ENCODE data around the gene C1orf116. TPM values are rescaled to one million over a fixed set of nuclear protein-coding genes. Genes with fewer than 3 reads are reported as not detected.

Gene C1orf116
- total RNA-seq, 1 experiment from 2014 or later = 2.4 TPM

- TF ChIP-seq ZNF532 (CRISPR knock-in tag; IDR thresholded peaks at IDR 0.05; ENCODE audit: borderline replicate concordance) = no peak
- TF ChIP-seq, protein P1, sequence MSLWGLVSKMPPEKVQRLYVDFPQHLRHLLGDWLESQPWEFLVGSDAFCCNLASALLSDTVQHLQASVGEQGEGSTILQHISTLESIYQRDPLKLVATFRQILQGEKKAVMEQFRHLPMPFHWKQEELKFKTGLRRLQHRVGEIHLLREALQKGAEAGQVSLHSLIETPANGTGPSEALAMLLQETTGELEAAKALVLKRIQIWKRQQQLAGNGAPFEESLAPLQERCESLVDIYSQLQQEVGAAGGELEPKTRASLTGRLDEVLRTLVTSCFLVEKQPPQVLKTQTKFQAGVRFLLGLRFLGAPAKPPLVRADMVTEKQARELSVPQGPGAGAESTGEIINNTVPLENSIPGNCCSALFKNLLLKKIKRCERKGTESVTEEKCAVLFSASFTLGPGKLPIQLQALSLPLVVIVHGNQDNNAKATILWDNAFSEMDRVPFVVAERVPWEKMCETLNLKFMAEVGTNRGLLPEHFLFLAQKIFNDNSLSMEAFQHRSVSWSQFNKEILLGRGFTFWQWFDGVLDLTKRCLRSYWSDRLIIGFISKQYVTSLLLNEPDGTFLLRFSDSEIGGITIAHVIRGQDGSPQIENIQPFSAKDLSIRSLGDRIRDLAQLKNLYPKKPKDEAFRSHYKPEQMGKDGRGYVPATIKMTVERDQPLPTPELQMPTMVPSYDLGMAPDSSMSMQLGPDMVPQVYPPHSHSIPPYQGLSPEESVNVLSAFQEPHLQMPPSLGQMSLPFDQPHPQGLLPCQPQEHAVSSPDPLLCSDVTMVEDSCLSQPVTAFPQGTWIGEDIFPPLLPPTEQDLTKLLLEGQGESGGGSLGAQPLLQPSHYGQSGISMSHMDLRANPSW (CRISPR knock-in tag; conservative IDR thresholded peaks at IDR 0.05; ENCODE audit: low read depth) = no peak
Measured at GRCh38 chr1:207078578-207079132, 46.1 kb upstream of the C1orf116 start (continued).

GRCh38 chr1:207077470-207078377 is 45.2 kb upstream of the C1orf116 start:
- ATAC-seq (peak; percentile 87), DNase-seq (ENCODE audit: low spot score) (peak; percentile 46)
- Mint-ChIP-seq H3K9me3 (no peaks in the 10 kb centered on the region), H3K4me1 (peaks cover 12% of the 10 kb centered on the region), H3K27me3 (ENCODE audit: low read depth) (no peaks in the 10 kb centered on the region), H3K4me3 (no peak overlapping the region), H3K36me3 (peaks cover 4% of the 10 kb centered on the region; the same call in 1 of the 2 replicates), H3K27ac (no peak overlapping the region)
- no peak for TF ChIP-seq ZMAT4 (CRISPR knock-in tag; IDR thresholded peaks at IDR 0.05)
- no peak for TF ChIP-seq JAZF1 (CRISPR knock-in tag; IDR thresholded peaks at IDR 0.05)
- no peak for TF ChIP-seq FOXK1 (CRISPR knock-in tag; IDR thresholded peaks at IDR 0.05)
- TF ChIP-seq, protein P2, sequence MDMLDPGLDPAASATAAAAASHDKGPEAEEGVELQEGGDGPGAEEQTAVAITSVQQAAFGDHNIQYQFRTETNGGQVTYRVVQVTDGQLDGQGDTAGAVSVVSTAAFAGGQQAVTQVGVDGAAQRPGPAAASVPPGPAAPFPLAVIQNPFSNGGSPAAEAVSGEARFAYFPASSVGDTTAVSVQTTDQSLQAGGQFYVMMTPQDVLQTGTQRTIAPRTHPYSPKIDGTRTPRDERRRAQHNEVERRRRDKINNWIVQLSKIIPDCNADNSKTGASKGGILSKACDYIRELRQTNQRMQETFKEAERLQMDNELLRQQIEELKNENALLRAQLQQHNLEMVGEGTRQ (CRISPR knock-in tag; IDR thresholded peaks at IDR 0.05) = no peak
- TF ChIP-seq, protein P3, sequence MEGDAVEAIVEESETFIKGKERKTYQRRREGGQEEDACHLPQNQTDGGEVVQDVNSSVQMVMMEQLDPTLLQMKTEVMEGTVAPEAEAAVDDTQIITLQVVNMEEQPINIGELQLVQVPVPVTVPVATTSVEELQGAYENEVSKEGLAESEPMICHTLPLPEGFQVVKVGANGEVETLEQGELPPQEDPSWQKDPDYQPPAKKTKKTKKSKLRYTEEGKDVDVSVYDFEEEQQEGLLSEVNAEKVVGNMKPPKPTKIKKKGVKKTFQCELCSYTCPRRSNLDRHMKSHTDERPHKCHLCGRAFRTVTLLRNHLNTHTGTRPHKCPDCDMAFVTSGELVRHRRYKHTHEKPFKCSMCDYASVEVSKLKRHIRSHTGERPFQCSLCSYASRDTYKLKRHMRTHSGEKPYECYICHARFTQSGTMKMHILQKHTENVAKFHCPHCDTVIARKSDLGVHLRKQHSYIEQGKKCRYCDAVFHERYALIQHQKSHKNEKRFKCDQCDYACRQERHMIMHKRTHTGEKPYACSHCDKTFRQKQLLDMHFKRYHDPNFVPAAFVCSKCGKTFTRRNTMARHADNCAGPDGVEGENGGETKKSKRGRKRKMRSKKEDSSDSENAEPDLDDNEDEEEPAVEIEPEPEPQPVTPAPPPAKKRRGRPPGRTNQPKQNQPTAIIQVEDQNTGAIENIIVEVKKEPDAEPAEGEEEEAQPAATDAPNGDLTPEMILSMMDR (IDR thresholded peaks at IDR 0.05) = peak; percentile 74
- POLR2A ChIA-PET = no interaction called here
- CTCF ChIA-PET = no interaction called here

GRCh38 chr1:207077012-207077411 is 44.5 kb upstream of the C1orf116 start:
- POLR2A ChIA-PET = no interaction called here
- TF ChIP-seq GTF2I (CRISPR knock-in tag; conservative IDR thresholded peaks at IDR 0.05) (no peak), ZBTB21 (CRISPR knock-in tag; IDR thresholded peaks at IDR 0.05; ENCODE audit: borderline replicate concordance) (no peak), NR3C1 (CRISPR knock-in tag; conservative IDR thresholded peaks at IDR 0.05; ENCODE audit: low read depth) (no peak), TP53 (CRISPR knock-in tag; IDR thresholded peaks at IDR 0.05) (no peak), ZNF263 (CRISPR knock-in tag; IDR thresholded peaks at IDR 0.05; ENCODE audit: low read depth) (no peak), ZNF532 (CRISPR knock-in tag; IDR thresholded peaks at IDR 0.05; ENCODE audit: borderline replicate concordance) (no peak)
- TF ChIP-seq, protein P4, sequence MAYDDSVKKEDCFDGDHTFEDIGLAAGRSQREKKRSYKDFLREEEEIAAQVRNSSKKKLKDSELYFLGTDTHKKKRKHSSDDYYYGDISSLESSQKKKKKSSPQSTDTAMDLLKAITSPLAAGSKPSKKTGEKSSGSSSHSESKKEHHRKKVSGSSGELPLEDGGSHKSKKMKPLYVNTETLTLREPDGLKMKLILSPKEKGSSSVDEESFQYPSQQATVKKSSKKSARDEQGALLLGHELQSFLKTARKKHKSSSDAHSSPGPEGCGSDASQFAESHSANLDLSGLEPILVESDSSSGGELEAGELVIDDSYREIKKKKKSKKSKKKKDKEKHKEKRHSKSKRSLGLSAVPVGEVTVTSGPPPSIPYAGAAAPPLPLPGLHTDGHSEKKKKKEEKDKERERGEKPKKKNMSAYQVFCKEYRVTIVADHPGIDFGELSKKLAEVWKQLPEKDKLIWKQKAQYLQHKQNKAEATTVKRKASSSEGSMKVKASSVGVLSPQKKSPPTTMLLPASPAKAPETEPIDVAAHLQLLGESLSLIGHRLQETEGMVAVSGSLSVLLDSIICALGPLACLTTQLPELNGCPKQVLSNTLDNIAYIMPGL (CRISPR knock-in tag; IDR thresholded peaks at IDR 0.05) = no peak

More at GRCh38 chr1:207077012-207077411, 44.5 kb upstream of the C1orf116 start:
- no peak for DNase-seq (ENCODE audit: low spot score)
- Mint-ChIP-seq H3K9me3 (no peaks in the 10 kb centered on the region), H3K36me3 (peaks cover 11% of the 10 kb centered on the region), H3K4me1 (peaks cover 12% of the 10 kb centered on the region), H3K4me3 (no peak overlapping the region), H3K27me3 (ENCODE audit: low read depth) (no peaks in the 10 kb centered on the region), H3K27ac (no peak overlapping the region)
- no peak for ATAC-seq
- CTCF ChIA-PET = no interaction called here
